NCI-H460 (cell line): Measurements from ENCODE around the gene ITGBL1. TPM values are rescaled to one million over a fixed set of nuclear protein-coding genes. Genes with fewer than 3 reads are reported as not detected.
A peak's percentile ranks its signal among the peaks of the same experiment; 100 is the strongest.

Experiments
- DNase-seq: peaks from one replicate; pipeline ENCODE4 v3.0.0-alpha.2; 2016; ENCODE audit warnings: low read depth; ENCODE audit errors: extremely low read depth
- polyA plus RNA-seq: library from polyadenylated mRNA; depleted of rRNA; stranded (reverse); fragments of >200 nt; gene quantifications from 2 replicates; pipeline ENCODE4 v1.2.3, GENCODE V29; 2014; cell fraction: nucleus; rRNA removed
- total RNA-seq: library from RNA; depleted of rRNA; stranded (reverse); fragments of >200 nt; shearing (Covaris generic); gene quantifications from 2 replicates; pipeline ENCODE4 v1.2.3, GENCODE V29; 2014; rRNA removed

ITGBL1 gene, protein sequence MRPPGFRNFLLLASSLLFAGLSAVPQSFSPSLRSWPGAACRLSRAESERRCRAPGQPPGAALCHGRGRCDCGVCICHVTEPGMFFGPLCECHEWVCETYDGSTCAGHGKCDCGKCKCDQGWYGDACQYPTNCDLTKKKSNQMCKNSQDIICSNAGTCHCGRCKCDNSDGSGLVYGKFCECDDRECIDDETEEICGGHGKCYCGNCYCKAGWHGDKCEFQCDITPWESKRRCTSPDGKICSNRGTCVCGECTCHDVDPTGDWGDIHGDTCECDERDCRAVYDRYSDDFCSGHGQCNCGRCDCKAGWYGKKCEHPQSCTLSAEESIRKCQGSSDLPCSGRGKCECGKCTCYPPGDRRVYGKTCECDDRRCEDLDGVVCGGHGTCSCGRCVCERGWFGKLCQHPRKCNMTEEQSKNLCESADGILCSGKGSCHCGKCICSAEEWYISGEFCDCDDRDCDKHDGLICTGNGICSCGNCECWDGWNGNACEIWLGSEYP
- 28.1 and 29.5 TPM in 2 replicates for total RNA-seq
- 22.9 and 30.4 TPM in 2 replicates for polyA plus RNA-seq

DNA sequence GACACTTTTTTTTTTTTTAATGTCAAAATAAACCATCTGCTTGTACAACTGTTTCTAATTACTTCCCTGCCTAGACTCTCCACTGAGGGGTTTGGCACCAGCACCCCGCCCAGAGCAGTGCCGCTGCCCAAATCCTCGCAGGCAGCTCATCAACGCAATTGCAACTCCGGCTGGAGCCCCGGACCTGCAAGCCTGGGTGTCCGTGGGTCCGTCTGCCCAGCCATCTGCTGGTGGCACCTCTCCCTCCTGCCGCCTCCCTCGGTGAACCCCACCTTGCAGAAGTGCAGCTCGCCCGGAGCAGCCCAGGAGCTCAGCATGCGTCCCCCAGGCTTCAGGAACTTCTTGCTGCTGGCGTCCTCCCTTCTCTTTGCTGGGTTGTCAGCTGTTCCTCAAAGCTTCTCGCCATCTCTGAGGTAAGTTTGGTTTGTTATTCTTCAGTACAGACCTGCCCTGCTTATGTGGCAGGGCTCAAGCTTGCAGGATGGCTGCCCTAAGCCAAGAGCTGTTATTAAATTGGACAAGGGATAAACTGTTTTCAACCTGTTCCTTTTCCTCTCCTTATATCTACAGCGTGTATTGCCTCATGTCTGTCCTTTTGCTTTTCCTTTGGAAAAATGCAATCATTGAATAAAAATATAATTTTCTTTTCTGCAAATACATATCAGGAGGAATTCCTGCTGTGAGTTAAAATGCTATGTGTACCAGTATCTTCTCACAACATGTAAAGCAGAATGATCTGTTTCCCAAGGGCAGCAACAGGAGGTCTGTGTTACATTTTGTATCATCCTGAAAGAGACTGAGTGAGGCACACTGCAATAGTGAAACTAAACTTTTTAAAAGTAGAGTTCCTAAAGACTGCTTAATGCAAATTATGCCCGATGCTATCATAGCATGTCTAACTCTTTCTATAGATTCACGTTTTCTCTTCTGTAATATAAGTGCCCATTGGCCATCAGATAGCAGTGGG, at the start of gene ITGBL1:
Gene ITGBL1, plus strand, starts transcription at position 157 of the 967 bp plus-strand sequence. Its CDS starts 159 bp downstream, at position 316.
- no peak for DNase-seq

DNA sequence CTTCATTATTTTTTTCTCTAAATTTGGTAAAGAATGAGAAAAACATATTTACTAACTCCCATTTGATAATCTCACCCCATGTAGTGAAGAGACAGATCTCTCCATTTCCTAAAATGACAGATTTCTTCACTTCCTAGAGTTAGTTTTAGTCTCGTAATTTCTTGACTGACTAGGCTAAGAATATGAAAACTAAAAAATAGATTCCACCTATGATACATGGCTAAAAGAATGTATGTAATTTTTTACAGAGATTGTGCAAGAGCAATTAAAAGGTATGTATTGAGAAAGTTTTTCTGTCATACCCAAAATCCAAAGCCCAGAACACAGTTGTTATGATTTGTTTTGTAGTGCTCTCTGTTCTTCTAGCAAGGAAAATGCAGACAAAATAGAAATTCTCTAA, 45.7 kb upstream of the ITGBL1 start:
- DNase-seq: no peak

DNA sequence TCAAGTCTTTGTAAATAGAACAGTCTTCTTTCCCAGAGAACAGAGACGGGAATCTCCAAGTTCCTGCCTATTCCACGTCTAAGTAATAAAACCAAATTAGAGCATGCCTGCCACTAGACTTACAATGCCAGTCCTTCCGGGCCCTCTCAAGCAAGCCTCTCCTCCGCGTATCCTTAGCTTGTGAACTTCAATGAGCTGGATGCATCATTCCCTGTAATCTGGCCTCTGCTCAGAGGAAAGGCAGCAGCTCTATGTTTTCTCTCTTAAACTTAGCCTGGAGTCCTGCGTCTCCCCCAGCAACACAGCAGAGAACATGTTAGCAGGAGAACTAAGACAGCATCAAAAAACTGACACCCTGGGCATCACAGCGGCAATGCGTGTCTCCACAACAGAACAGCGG, 44.3 kb upstream of the ITGBL1 start:
- DNase-seq: no peak

DNA sequence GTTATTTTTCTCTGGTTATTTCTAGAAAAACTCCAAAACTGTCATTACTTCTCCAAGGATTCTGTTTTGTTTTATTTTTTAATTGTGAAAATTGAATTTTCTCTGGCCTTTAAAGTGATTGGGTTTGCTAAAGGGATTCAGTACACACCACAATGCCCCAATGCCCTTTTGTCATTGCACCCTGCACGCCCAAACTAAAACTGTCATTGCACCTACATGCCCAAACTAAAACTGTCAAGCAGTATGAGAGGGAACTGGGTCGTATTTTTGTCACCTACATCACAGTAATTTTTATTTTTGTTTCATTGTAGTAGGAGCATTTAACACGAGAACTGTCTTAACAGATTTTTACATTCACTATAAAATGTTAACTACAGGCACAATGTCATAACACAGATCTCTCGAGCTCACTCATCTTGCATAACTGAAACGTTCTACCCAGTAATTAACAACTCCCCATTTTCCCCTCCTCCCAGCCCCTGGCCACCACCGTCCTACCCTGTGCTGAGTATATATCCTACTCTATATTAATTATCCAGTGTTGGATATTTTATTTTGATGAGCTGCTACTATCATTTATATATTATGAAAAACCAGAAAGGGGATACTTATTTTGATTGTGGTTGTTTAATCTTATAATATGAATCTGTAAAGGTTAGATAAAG, 43.4 kb upstream of the ITGBL1 start:
- no peak for DNase-seq

DNA sequence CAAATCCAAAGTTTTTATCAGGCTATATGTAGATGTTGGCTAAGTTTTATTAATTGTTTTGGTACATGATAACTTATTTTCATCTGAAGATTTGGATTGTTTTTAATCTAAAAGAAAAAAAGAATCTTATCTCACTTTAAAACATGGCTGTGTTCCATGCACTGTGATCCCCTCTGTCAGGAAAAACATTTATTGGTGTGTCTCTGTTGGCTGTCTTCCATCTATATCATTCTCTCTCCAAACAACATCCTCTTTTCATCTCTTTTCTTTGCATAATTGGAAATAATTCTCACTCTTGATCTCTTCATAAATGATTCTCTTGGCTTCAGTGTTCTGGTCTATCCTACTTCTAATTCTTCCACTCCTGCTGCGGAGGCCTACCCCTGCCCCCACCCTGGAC, 40.4 kb upstream of the ITGBL1 start:
- DNase-seq: no peak

DNA sequence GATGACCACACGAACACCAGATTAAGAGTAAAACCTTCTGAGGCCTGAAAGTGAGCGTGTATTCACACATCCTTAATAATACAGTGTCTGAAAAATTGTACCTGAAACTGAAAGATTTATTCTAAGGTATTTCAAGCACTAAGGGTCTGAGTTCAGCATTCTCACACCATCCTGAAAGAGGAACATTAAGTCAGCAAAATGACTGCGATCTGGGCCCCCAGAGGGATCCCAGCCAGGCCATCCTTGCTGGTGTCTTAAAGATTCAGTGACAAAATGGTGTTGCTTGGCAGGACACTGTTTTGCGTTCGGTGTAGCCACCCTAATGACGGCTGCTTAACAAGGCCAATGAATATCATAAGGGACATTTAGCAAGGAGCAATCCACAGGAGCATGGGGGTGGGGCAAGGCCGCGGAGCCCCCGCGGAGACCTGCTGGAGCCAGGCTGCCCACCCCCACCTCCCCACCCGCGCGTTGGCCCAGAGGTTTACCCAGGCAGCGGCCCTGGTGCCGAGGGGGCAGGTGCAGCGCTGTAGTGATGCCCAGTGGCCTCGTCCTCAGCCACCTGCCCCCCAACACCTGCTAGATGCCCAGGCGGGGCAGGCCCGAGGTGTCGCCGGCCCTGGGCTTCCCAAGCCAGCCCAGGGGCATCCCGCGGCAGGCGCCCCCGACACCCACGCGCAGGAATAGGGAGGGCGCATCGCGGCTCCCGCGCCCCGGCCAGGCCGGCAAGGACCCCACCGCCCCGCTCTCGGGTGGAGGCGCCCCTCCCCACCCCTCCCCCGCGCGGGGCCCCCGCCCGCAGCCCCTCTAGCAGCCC, 36.9 kb upstream of the ITGBL1 start:
- no peak for DNase-seq

DNA sequence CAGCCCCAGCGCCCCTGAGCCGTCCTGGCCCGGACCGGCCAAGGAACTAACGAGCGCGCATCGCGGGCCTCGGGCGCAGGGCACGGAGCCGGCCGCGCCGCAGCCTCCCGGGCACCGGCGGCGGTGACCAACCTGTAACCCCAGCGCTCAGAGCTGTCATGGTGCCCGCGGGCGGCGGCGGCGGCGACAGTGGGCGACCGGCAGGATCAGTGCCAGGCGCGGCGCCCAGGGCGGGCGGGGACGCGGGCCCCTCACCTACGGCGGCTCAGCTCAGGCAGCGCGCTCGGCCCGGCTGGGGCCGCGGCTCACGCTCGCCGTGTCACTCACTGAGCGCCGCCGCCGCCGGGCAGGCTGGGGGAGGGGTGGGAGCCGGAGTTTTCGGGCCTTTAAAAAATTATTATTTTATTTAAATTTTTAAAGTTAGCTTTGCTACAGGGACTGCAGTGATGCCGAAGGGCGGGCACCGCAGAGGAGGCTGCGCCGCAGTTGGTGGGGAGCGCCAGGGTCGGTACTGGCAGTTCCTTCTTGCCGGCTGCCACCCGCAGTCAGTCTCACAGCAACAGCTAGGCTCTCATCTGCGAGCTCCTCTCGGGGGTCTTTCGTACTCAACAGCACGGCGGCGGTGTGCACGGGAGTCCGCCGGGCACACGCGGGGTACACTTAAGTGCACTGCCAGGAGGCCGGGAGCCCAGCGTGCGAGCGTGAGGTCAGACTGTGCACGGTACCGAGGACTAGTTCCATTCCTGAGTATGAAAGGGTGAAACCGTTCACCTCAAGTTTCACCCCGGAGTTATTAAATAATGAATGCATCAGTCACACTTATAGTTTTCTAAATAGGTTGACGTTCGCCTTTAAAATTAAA, 36.1 kb upstream of the ITGBL1 start, which contains the start of gene NALCN:
Gene NALCN, minus strand, starts transcription at position 328 of the 862 bp plus-strand sequence. CDS start 17,382 bp downstream, outside the sequence.
- peak; percentile 9 for DNase-seq

DNA sequence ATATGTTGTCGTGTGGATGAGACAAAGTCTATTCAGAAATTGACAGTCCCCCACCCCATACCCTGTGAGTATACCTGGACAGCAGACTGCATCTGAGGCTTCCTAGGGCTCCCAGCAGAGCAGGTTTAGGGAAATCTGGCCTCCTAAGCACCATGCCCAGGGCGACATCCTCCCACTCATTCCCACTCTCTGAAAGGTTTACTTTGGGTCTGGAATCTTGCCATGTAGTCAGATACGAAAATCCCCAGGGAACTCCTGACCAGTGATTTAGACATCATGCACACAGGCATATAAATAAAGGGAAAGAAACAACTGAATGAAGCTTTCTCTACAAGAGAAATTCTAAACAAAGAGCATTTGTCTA, 35.5 kb upstream of the ITGBL1 start:
- peak; percentile 35 for DNase-seq

DNA sequence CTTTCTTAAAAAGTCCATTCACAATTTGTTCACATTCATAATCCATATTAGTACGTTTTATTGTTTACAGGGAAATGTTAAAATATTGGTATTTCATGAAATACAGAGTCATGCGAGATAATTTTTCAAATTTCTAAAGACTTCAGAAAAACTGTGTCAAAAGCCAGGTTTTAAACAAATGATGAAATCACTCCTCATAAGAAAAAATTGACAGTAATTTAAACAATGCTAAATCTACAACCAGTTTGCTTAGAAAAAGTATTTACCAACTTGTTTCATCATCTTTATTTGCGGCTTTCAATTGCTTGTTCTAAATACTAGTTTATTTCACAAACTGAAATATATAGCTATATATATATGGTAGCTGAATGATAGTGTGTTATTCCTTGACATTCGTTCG, 35.0 kb upstream of the ITGBL1 start:
- no peak for DNase-seq

DNA sequence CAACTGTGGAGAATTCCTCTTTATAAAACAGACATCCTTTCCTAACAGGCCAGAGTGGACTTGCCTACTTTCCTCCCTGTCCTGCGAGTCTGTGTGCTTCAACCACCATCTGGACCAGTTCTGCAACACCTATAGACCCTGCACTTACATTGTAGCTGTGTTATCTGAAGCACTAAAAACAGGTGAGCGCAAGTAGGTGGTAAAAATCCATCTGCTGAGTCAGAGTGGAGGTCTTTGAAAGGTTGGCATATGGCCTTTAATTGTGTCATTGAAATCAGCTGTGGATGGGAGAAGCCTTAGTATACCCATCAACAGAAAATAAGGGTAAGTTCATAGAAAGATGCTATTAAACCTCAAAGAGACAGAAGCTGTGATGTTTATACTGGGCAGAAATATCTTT, 28.6 kb upstream of the ITGBL1 start:
- no peak for DNase-seq

DNA sequence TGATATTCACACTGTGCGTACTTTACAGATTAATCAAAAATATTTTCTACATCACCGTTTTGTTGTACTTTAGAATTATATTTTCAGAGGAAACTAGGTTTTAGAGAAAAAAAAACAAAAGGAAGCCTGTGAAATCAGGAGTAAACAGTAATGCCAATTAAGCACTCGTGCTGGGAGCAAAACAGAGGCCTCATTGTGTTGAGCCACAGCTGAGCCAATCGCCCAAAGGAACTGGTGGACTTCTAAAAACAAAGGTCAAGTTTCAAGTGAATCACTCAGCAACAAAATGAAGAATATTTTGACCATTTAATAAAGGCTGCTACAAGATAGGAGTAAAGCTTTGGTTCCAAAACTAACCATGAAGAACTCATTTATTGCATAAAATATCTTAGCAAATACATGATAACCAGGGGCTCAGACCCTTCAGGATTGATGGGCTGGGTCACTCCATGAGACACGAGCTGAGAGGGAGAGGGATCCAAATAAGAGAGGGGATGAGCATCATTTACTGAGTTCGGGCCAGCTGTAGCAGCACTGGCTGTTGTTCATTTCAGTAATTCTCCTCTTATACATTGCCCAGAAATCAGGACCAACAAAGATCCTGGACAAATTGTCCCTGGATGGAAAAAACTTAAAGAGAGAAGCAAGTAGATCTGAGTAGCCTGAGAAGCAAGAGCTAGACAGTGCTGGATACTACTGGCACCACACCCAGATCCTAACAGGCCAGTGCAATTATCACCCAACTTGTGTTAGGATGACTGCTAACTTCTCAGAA, 27.9 kb upstream of the ITGBL1 start:
- no peak for DNase-seq

DNA sequence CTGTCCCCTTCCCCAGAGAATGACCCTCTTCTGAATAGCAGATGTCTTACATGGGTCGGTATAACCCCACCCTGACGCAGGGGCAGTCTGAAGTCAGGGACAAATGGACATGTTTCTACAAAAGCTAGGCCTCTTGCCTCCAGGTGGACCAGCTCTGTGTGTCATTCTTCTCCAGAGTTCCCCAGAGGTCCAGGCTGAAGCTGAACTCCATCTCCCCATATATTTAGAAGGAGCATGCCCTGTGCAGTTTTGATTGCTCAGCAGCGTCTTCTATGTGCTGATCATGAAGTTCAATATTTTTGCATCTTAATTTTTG, 27.4 kb upstream of the ITGBL1 start:
- DNase-seq: no peak

DNA sequence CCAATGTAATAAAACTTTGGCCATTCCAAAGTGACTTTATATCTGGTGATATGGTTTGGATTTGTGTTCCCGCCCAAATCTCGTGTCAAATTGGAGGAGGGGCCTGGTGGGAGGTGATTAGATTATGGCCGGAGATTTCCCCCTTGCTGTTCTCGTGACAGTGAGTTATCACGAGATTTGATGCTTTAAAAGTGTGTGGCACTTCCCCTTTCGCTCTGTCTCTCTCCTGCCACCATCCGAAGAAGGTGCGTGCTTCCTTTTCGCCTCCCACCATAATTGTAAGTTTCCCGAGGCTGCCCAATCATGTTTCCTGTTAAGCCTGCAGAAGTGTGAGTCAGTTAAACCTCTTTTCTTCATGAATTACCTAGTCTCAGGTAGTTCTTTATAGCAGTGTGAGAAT, 26.9 kb upstream of the ITGBL1 start:
- DNase-seq: no peak

DNA sequence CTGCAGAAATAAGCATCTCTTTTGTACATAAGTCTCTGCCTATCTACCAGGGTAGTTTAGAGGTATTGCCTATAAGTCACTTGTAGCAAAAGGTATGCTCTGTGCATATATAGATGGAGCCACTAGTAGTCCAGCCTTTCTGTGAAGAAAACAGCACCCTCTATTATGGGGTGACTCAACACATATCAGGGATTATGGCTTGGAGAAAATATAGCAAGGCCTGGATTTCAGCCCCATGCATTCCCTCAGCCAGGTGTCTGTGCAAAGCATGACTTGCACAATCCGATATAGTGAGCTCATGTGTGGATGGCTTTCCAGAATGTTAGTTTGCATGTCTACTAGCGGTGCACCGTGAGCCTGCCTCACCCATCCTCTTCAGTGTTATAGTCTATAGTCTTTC, 22.7 kb upstream of the ITGBL1 start:
- DNase-seq: no peak

DNA sequence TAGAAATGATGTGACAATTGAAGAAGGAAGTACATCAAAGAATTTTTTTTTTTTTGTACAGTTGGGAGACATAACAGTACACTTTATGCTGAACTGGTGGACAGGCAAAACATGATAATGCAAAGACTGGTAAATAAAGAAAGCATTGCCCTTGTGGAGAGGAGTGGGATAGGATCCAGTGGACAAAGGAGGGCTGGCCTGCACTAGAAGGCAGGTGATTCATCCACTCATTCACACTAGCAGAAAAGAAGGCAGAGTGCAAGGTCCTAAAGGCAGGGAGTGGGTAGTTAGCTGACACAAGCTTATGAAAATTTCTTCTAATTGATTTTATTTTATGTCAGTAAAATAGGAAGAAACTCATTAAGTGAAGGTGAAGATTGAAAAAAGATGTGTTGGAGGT, 18.6 kb upstream of the ITGBL1 start:
- DNase-seq: no peak

DNA sequence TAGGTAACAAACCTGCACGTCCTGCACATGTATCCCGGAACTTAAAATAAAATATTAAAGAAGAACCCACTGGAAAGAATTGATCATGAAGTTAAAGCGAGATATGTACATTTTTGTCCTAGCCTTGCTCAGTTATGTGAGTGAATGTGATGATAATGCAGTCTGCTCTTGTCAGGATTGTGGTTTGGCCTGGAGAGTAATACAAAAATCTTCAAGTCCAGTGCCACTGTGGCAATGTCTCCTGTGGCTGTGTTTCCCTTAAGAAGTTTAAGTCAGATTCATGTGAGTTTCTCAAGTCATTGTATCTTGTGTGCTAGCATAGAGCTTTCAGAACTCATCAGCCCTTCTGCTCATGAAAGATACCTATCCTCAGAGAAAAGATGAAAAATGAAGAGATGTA, 18.0 kb upstream of the ITGBL1 start:
- no peak for DNase-seq

DNA sequence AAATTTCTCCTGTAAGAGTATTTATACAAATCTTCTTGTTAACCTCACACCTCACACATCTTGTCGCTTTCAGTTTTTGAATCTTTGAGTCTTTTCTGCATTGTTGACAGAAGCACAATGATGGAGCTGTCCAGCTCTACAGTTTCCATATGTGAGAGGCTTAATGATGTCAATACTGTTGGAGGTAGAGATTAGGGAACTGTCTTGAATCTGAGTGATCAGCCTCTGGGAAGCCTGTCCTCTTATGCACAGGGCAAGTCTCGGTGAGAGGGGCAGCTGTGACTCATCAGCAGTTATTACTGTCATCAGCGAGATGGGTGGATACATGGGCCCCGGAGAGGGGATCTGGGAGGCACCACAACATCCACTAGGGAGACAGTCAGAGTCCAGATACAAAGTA, 4.6 kb upstream of the ITGBL1 start:
- no peak for DNase-seq
